GM12878 (cell line): ENCODE results near the gene EXOSC6.
"Not testable (repeated sequence)": the region's sequence is repeated elsewhere in the genome, so short reads cannot be mapped to it uniquely, and the experiment has no call there.

Experiments used
- ATF7 ChIP-seq: fragments of 450-650 bp; IDR thresholded peaks from 2 replicates; pipeline ENCODE4 v1.6.1; 2016; ENCODE audit warnings: low read depth, mild to moderate bottlenecking
- CREM ChIP-seq: IDR thresholded peaks from 2 replicates; pipeline ENCODE4 v1.6.1; 2014; ENCODE audit warnings: antibody characterized with exemption, low read depth
- CTCF ChIP-seq, 3 experiments: IDR thresholded peaks in 2 of 3; conservative IDR thresholded peaks in 1 of 3; 2 replicates each; pipeline ENCODE4 v1.5.1; 2011; ENCODE audit warnings: low read depth in 3 of 3, low read length in 3 of 3, mild to moderate bottlenecking in 3 of 3, control low read depth in 2 of 3, moderate library complexity in 2 of 3, inconsistent platforms in 1 of 3, mixed read lengths in 1 of 3; ENCODE audit not compliant: control insufficient read depth in 2 of 3, insufficient read depth in 1 of 3; ENCODE audit errors: extremely low read depth in 1 of 3
- CUX1 ChIP-seq: IDR thresholded peaks from 2 replicates; pipeline ENCODE4 v1.6.1; 2012; ENCODE audit warnings: improper control_type of control experiment, low read depth, low read length; ENCODE audit not compliant: insufficient replicate concordance
- ETV6 ChIP-seq, 2 experiments: fragments of 450-650 bp in 1 of 2; IDR thresholded peaks in 1 of 2; conservative IDR thresholded peaks in 1 of 2; 2 replicates each; pipeline ENCODE4 v1.6.1; 2014; ENCODE audit warnings: antibody characterized with exemption in 1 of 2, borderline replicate concordance in 1 of 2, low read depth in 1 of 2, mild to moderate bottlenecking in 1 of 2, moderate library complexity in 1 of 2
- EZH2 ChIP-seq: IDR thresholded peaks from 2 replicates; pipeline ENCODE4 v1.6.1; 2012; ENCODE audit warnings: low read depth, mild to moderate bottlenecking, control low read depth, inconsistent platforms, low read length, borderline replicate concordance; ENCODE audit not compliant: control insufficient read depth
- JUND ChIP-seq: IDR thresholded peaks from 2 replicates; pipeline ENCODE4 v1.6.1; 2012; ENCODE audit warnings: low read depth, mild to moderate bottlenecking, low read length, improper control_type of control experiment, moderate library complexity
- NFYA ChIP-seq: IDR thresholded peaks from 2 replicates; pipeline ENCODE4 v1.6.1; 2011; ENCODE audit warnings: low read depth, mild to moderate bottlenecking, low read length, improper control_type of control experiment, borderline replicate concordance
- POLR2A ChIP-seq: IDR thresholded peaks from 2 replicates; pipeline ENCODE4 v1.6.1; 2011; ENCODE audit warnings: low read depth, mild to moderate bottlenecking, low read length
- POLR2AphosphoS5 ChIP-seq: IDR thresholded peaks from 2 replicates; pipeline ENCODE4 v1.6.1; 2011; ENCODE audit warnings: mild to moderate bottlenecking, low read length, inconsistent platforms
- REST ChIP-seq: IDR thresholded peaks from 2 replicates; pipeline ENCODE4 v1.6.1; 2012; ENCODE audit warnings: mild to moderate bottlenecking, low read depth, low read length
- YY1 ChIP-seq: IDR thresholded peaks from 2 replicates; pipeline ENCODE4 v1.6.1; 2011; ENCODE audit warnings: low read depth, mild to moderate bottlenecking, low read length

GRCh38 chr16:70223216-70223615, 28.5 kb downstream of the EXOSC6 start:
- not testable (repeated sequence) for TF ChIP-seq CUX1; CTCF (IDR thresholded peaks at IDR 0.05 in 2 of 3, conservative IDR thresholded peaks at IDR 0.05 in 1 of 3; ENCODE audit: control insufficient read depth in 2 of 3, extremely low read depth in 1 of 3, insufficient read depth in 1 of 3, low read depth in 3 of 3, low read length in 3 of 3); ETV6 (conservative IDR thresholded peaks at IDR 0.05 in 1 of 2, IDR thresholded peaks at IDR 0.05 in 1 of 2; ENCODE audit: borderline replicate concordance in 1 of 2, low read depth in 1 of 2); REST; EZH2; CREM; JUND; NFYA; POLR2A; ATF7; YY1; POLR2AphosphoS5
